ENCODE measurements around the gene MSANTD7.

- TF ChIP-seq CTCF (IDR thresholded peaks at IDR 0.05) (no peak), POLR2A (IDR thresholded peaks at IDR 0.05) (no peak)
Observed at GRCh38 chr10:14803827-14804226, 34.3 kb upstream of the MSANTD7 start.
